OCI-LY1 (cell line): ENCODE results near the gene CACNG1.

ENCODE experiments used
- CTCF ChIP-seq: fragments of 200-600 bp; sonication (generic), shearing (Covaris generic); IDR thresholded peaks from 2 replicates; pipeline ENCODE4 v1.5.1; 2017; ENCODE audit warnings: mild to moderate bottlenecking, antibody characterized with exemption, low read length, moderate library complexity, mixed read lengths
- EZH2 ChIP-seq: fragments of 200-600 bp; sonication (generic), shearing (Covaris generic); IDR thresholded peaks from 2 replicates; pipeline ENCODE4 v1.8.0; 2017; ENCODE audit warnings: borderline replicate concordance, mixed run types, mild to moderate bottlenecking, antibody characterized with exemption, low read length, moderate library complexity, mixed read lengths

GRCh38 chr17:67050471-67051154 lies 6.3 kb downstream of the CACNG1 start:
- no peak for TF ChIP-seq CTCF
- TF ChIP-seq EZH2 = no peak
